Activated CD4-positive, alpha-beta memory T cell treated with anti-CD3 and anti-CD28 coated beads for 36 hours (primary cell): Measurements from ENCODE around the gene CCNB3. TPM values are rescaled to one million over a fixed set of nuclear protein-coding genes. Genes with fewer than 3 reads are reported as not detected.
"Not testable (repeated sequence)": the region's sequence is repeated elsewhere in the genome, so short reads cannot be mapped to it uniquely, and the experiment has no call there.

ENCODE experiments used
- CTCF ChIA-PET: fragments of 350-600 bp; sonication (Branson Sonifier 250); formaldehyde crosslinking; loops from one replicate; lab custom pipeline; 2021; ENCODE audit warnings: antibody characterized with exemption, inconsistent platforms; lab: Charles Lee
- POLR2A ChIA-PET: fragments of 350-600 bp; sonication (Branson Sonifier 250); formaldehyde crosslinking; loops from one replicate; lab custom pipeline; 2021; ENCODE audit warnings: antibody characterized with exemption; lab: Charles Lee
- DNase-seq: peaks from one replicate; pipeline ENCODE4 v3.0.0-alpha.2; 2020
- H3K27ac Mint-ChIP-seq: one replicate; pipeline ENCODE4 v1.8.0; 2021; ENCODE audit warnings: mixed read lengths
- H3K27me3 Mint-ChIP-seq: one replicate; pipeline ENCODE4 v1.8.0; 2021; ENCODE audit warnings: mixed read lengths
- H3K36me3 Mint-ChIP-seq: one replicate; pipeline ENCODE4 v1.8.0; 2021; ENCODE audit warnings: mixed read lengths
- H3K4me1 Mint-ChIP-seq: one replicate; pipeline ENCODE4 v1.8.0; 2021; ENCODE audit warnings: low read depth, mixed read lengths
- H3K4me3 Mint-ChIP-seq: one replicate; pipeline ENCODE4 v1.8.0; 2021; ENCODE audit warnings: mild to moderate bottlenecking, mixed read lengths
- H3K9me3 Mint-ChIP-seq: one replicate; pipeline ENCODE4 v1.8.0; 2021; ENCODE audit warnings: mixed read lengths
- intact Hi-C: fragments of 100-400 bp; cut with micrococcal nuclease; formaldehyde crosslinking; loops from one replicate; pipeline ENCODE4 v1.15.1; 2023
- total RNA-seq, 2 experiments: library from RNA; stranded (reverse); gene quantifications; one replicate each; pipeline ENCODE4 v1.2.3, GENCODE V29; 2021

The CCNB3 gene
- total RNA-seq, 2 experiments from 2014 or later, result 0.14 to 0.90 TPM

- Mint-ChIP-seq H3K27me3 (peaks cover 1% of the 10 kb centered on the region), H3K4me1 (peaks cover 8% of the 10 kb centered on the region), H3K36me3 (no peaks in the 10 kb centered on the region), H3K4me3 (no peak within 1 kb of the TSS), H3K27ac (no peak within 1 kb of the TSS), H3K9me3 (no peaks in the 10 kb centered on the region)
- no peak for DNase-seq
- intact Hi-C loops, result no loop called here
- CTCF ChIA-PET, result no interaction called here
- POLR2A ChIA-PET, result no interaction called here
Observed at GRCh38 chrX:50200907-50201306, 3.7 kb upstream of the CCNB3 start, which contains the start of gene AKAP4. TSS of gene AKAP4 (minus strand) at chrX:50201007. CDS start at chrX:50200889, 118 bp downstream.

- peaks cover 8% of the 10 kb centered on the region for H3K4me1 Mint-ChIP-seq
- no peak overlapping the region for H3K4me3 Mint-ChIP-seq
- H3K9me3 Mint-ChIP-seq, result no peaks in the 10 kb centered on the region
- H3K27ac Mint-ChIP-seq, result no peak overlapping the region
- intact Hi-C loops, result no loop called here
- H3K27me3 Mint-ChIP-seq, result peaks cover 1% of the 10 kb centered on the region
- ChIA-PET CTCF (no interaction called here), POLR2A (no interaction called here)
- no peaks in the 10 kb centered on the region for H3K36me3 Mint-ChIP-seq
- no peak for DNase-seq
Observed at GRCh38 chrX:50202539-50202938, 2.0 kb upstream of the CCNB3 start.

GRCh38 chrX:50206753-50207152, 2.2 kb downstream of the CCNB3 start:
- Mint-ChIP-seq H3K4me1 (peaks cover 8% of the 10 kb centered on the region), H3K36me3 (no peaks in the 10 kb centered on the region), H3K27ac (no peak overlapping the region), H3K9me3 (no peaks in the 10 kb centered on the region), H3K4me3 (no peak overlapping the region), H3K27me3 (no peaks in the 10 kb centered on the region)
- intact Hi-C loops, result no loop called here
- DNase-seq, result no peak
- ChIA-PET CTCF (no interaction called here), POLR2A (no interaction called here)

GRCh38 chrX:50211510-50211909, 6.9 kb downstream of the CCNB3 start:
- POLR2A ChIA-PET, result no interaction called here
- Mint-ChIP-seq H3K27ac (no peak overlapping the region), H3K9me3 (no peaks in the 10 kb centered on the region), H3K36me3 (no peaks in the 10 kb centered on the region), H3K4me1 (no peaks in the 10 kb centered on the region), H3K27me3 (no peaks in the 10 kb centered on the region), H3K4me3 (no peak overlapping the region)
- CTCF ChIA-PET, result no interaction called here
- intact Hi-C loops, result no loop called here
- no peak for DNase-seq

GRCh38 chrX:50281253-50281652, 76.7 kb downstream of the CCNB3 start:
- Mint-ChIP-seq H3K27ac (no peak overlapping the region), H3K9me3 (no peaks in the 10 kb centered on the region), H3K36me3 (no peaks in the 10 kb centered on the region), H3K4me3 (no peak overlapping the region), H3K4me1 (no peaks in the 10 kb centered on the region), H3K27me3 (no peaks in the 10 kb centered on the region)
- intact Hi-C loops, result no loop called here
- POLR2A ChIA-PET, result no interaction called here
- no peak for DNase-seq
- CTCF ChIA-PET, result no interaction called here

- intact Hi-C loops, result no loop called here
- POLR2A ChIA-PET, result no interaction called here
- no peak overlapping the region for H3K4me3 Mint-ChIP-seq
Observed at GRCh38 chrX:50327235-50327634, 122.7 kb downstream of the CCNB3 start.

GRCh38 chrX:50332668-50333067, 128.1 kb downstream of the CCNB3 start:
- intact Hi-C loops, CTCF ChIA-PET: not testable (repeated sequence)

More at GRCh38 chrX:50327235-50327634, 122.7 kb downstream of the CCNB3 start:
- Mint-ChIP-seq H3K27ac (no peak overlapping the region), H3K27me3 (no peaks in the 10 kb centered on the region), H3K4me1 (no peaks in the 10 kb centered on the region), H3K36me3 (no peaks in the 10 kb centered on the region), H3K9me3 (no peaks in the 10 kb centered on the region)
- CTCF ChIA-PET, result no interaction called here
- no peak for DNase-seq

GRCh38 chrX:50333308-50333707, 128.7 kb downstream of the CCNB3 start:
- no peaks in the 10 kb centered on the region for H3K27me3 Mint-ChIP-seq
- no peak for DNase-seq
- ChIA-PET POLR2A (no interaction called here), CTCF (no interaction called here)
- no peaks in the 10 kb centered on the region for H3K4me1 Mint-ChIP-seq
- H3K4me3 Mint-ChIP-seq, result no peak overlapping the region
- no peaks in the 10 kb centered on the region for H3K9me3 Mint-ChIP-seq
- H3K27ac Mint-ChIP-seq, result no peak overlapping the region
- H3K36me3 Mint-ChIP-seq, result no peaks in the 10 kb centered on the region
- intact Hi-C loops, result no loop called here

More at GRCh38 chrX:50332668-50333067, 128.1 kb downstream of the CCNB3 start:
- H3K4me1 Mint-ChIP-seq, POLR2A ChIA-PET, H3K36me3 Mint-ChIP-seq, H3K9me3 Mint-ChIP-seq, DNase-seq, H3K4me3 Mint-ChIP-seq, H3K27me3 Mint-ChIP-seq, H3K27ac Mint-ChIP-seq: not testable (repeated sequence)

- CTCF ChIA-PET, result no interaction called here
- POLR2A ChIA-PET, result no interaction called here
Observed at GRCh38 chrX:50343917-50344316, 139.4 kb downstream of the CCNB3 start.

GRCh38 chrX:50372966-50373365, 168.4 kb downstream of the CCNB3 start:
- Mint-ChIP-seq H3K36me3 (no peaks in the 10 kb centered on the region), H3K4me3 (no peak overlapping the region), H3K4me1 (no peaks in the 10 kb centered on the region), H3K27ac (no peak overlapping the region), H3K9me3 (no peaks in the 10 kb centered on the region), H3K27me3 (no peaks in the 10 kb centered on the region)
- POLR2A ChIA-PET, result no interaction called here
- CTCF ChIA-PET, result no interaction called here
- intact Hi-C loops, result no loop called here
- no peak for DNase-seq

More at GRCh38 chrX:50343917-50344316, 139.4 kb downstream of the CCNB3 start:
- Mint-ChIP-seq H3K27me3 (no peaks in the 10 kb centered on the region), H3K27ac (no peak overlapping the region), H3K4me3 (no peak overlapping the region), H3K36me3 (no peaks in the 10 kb centered on the region), H3K4me1 (no peaks in the 10 kb centered on the region), H3K9me3 (no peaks in the 10 kb centered on the region)
- DNase-seq, result no peak
- intact Hi-C loops, result no loop called here

- no peaks in the 10 kb centered on the region for H3K4me1 Mint-ChIP-seq
- H3K4me3 Mint-ChIP-seq, result no peak overlapping the region
- no peak for DNase-seq
- POLR2A ChIA-PET, result no interaction called here
- H3K27ac Mint-ChIP-seq, result no peak overlapping the region
- no peaks in the 10 kb centered on the region for H3K27me3 Mint-ChIP-seq
- intact Hi-C loops, result no loop called here
- no peaks in the 10 kb centered on the region for H3K36me3 Mint-ChIP-seq
- CTCF ChIA-PET, result no interaction called here
- no peaks in the 10 kb centered on the region for H3K9me3 Mint-ChIP-seq
Observed at GRCh38 chrX:50375481-50376267, 171.1 kb downstream of the CCNB3 start.

- intact Hi-C loops, result no loop called here
- Mint-ChIP-seq H3K36me3 (no peaks in the 10 kb centered on the region), H3K9me3 (no peaks in the 10 kb centered on the region), H3K4me3 (no peak overlapping the region), H3K4me1 (no peaks in the 10 kb centered on the region), H3K27ac (no peak overlapping the region), H3K27me3 (no peaks in the 10 kb centered on the region)
- POLR2A ChIA-PET, result no interaction called here
- CTCF ChIA-PET, result no interaction called here
- DNase-seq, result no peak
Observed at GRCh38 chrX:50381729-50382415, 177.3 kb downstream of the CCNB3 start.
